HepG2 (cell line): ENCODE measurements around the gene AMOTL1. TPM values are rescaled to one million over a fixed set of nuclear protein-coding genes. Genes with fewer than 3 reads are reported as not detected.

Experiments
- ATAC-seq: fragments of 200-7000 bp; cut with Tn5 transposase; 3 replicates; pipeline ENCODE4 v1.9.1; 2020; ENCODE audit warnings: mild to moderate bottlenecking, moderate library complexity
- BruUV-seq: library from RNA; stranded (reverse); fragments of 400-500 nt; replicated peaks from 2 replicates; lab custom pipeline; 2021; lab: Mats Ljungman, UMichigan
- CTCF ChIA-PET: fragments of 300-600 bp; formaldehyde crosslinking; extraction: SDS; loops from one replicate; lab custom pipeline; 2021; ENCODE audit warnings: low total read pairs, inconsistent platforms, low intra/inter-chr PET ratio; lab: Yijun Ruan, JAX
- POLR2A ChIA-PET: fragments of 350-600 bp; sonication (Branson Sonifier 250); formaldehyde crosslinking; loops from one replicate; lab custom pipeline; 2020; ENCODE audit warnings: antibody characterized with exemption, inconsistent platforms; lab: Yijun Ruan, JAX
- DNase-seq: peaks from one replicate; pipeline ENCODE4 v3.0.0-alpha.2; 2015; ENCODE audit warnings: low spot score
- FAIRE-seq: peaks from 3 replicates; lab custom pipeline; 2011; peaks lifted over from hg19 to GRCh38; lab: Jason Lieb, UNC
- H2AFZ ChIP-seq: one replicate; pipeline ENCODE4 v1.6.1; 2011; ENCODE audit warnings: low read length, inconsistent platforms
- H3K27ac ChIP-seq: fragments of 300-600 bp; 3 replicates; pipeline ENCODE4 v1.8.0; 2011; ENCODE audit warnings: mixed run types, mild to moderate bottlenecking, mixed read lengths, low read length, inconsistent platforms; ENCODE audit not compliant: insufficient read depth; ENCODE audit errors: extremely low read length
- H3K27me3 ChIP-seq, 2 experiments: fragments of 200-600 bp in 1 of 2; 2 replicates in 1 of 2; 3 replicates in 1 of 2; pipeline versions ENCODE4 v1.6.0 to v1.8.0; 2011; ENCODE audit warnings: low read length in 2 of 2, mild to moderate bottlenecking in 2 of 2, moderate library complexity in 2 of 2, inconsistent platforms in 1 of 2; ENCODE audit not compliant: insufficient read depth in 2 of 2, control insufficient read depth in 1 of 2
- H3K36me3 ChIP-seq, 2 experiments: fragments of 200-600 bp in 1 of 2; replicated peaks in 1 of 2; 2 replicates in 1 of 2; 3 replicates in 1 of 2; pipeline versions ENCODE4 v1.5.1 to v1.8.0; 2011; ENCODE audit warnings: low read length in 2 of 2, inconsistent platforms in 1 of 2; ENCODE audit not compliant: insufficient read depth in 2 of 2, control insufficient read depth in 1 of 2
- H3K4me1 ChIP-seq: 2 replicates; pipeline ENCODE4 v1.5.1; 2012; ENCODE audit warnings: low read length, inconsistent platforms; ENCODE audit not compliant: insufficient read depth
- H3K4me2 ChIP-seq: 2 replicates; pipeline ENCODE4 v1.6.0; 2011; ENCODE audit warnings: low read depth, low read length, inconsistent platforms
- H3K4me3 ChIP-seq, 3 experiments: fragments of 200-600 bp in 1 of 3; sonication (generic), shearing (Covaris generic) in 1 of 3; replicated peaks in 1 of 3; 2 replicates each; pipeline ENCODE4 v1.5.1; 2011 to 2016; ENCODE audit warnings: low read length in 3 of 3, inconsistent platforms in 2 of 3, low read depth in 2 of 3, mild to moderate bottlenecking in 2 of 3, control low read depth in 1 of 3, mixed read lengths in 1 of 3; ENCODE audit not compliant: insufficient read depth in 1 of 3
- H3K79me2 ChIP-seq: one replicate; pipeline ENCODE4 v1.6.1; 2011; ENCODE audit warnings: low read length, inconsistent platforms; ENCODE audit not compliant: insufficient read depth
- H3K9ac ChIP-seq: 2 replicates; pipeline ENCODE4 v1.6.0; 2011; ENCODE audit warnings: mild to moderate bottlenecking, low read depth, low read length, inconsistent platforms; ENCODE audit not compliant: insufficient read depth
- H3K9me3 ChIP-seq: 2 replicates; pipeline ENCODE4 v1.5.1; 2012; ENCODE audit warnings: mild to moderate bottlenecking, low read length
- H4K20me1 ChIP-seq: 2 replicates; pipeline ENCODE4 v1.6.0; 2011; ENCODE audit warnings: inconsistent platforms, mild to moderate bottlenecking, low read length, moderate library complexity; ENCODE audit not compliant: insufficient read depth
- ISX ChIP-seq: sonication (generic); formaldehyde crosslinking; conservative IDR thresholded peaks from 2 replicates; pipeline ENCODE4 v1.5.0; 2020; ENCODE audit warnings: missing genetic modification reagents
- NFIB ChIP-seq: sonication (generic); formaldehyde crosslinking; IDR thresholded peaks from 2 replicates; pipeline ENCODE4 v1.9.0; 2021; ENCODE audit warnings: missing genetic modification reagents, mild to moderate bottlenecking, borderline replicate concordance
- ZKSCAN1 ChIP-seq: fragments of 150-350 bp; IDR thresholded peaks from 2 replicates; pipeline ENCODE4 v1.6.1; 2014; ENCODE audit warnings: low read length
- ZMYM3 ChIP-seq: sonication (generic); formaldehyde crosslinking; IDR thresholded peaks from 2 replicates; pipeline ENCODE4 v1.5.1; 2020; ENCODE audit warnings: mild to moderate bottlenecking, missing genetic modification reagents
- ZNF20 ChIP-seq: sonication (generic); formaldehyde crosslinking; IDR thresholded peaks from 2 replicates; pipeline ENCODE4 v1.4.0; 2020; ENCODE audit warnings: mild to moderate bottlenecking, moderate library complexity, missing genetic modification reagents
- ZNF207 ChIP-seq: fragments of 450-650 bp; IDR thresholded peaks from 2 replicates; pipeline ENCODE4 v1.6.1; 2016; ENCODE audit warnings: antibody characterized with exemption, borderline replicate concordance
- ZNF331 ChIP-seq: sonication (generic); formaldehyde crosslinking; IDR thresholded peaks from 2 replicates; pipeline ENCODE4 v1.4.0; 2020; ENCODE audit warnings: missing genetic modification reagents
- ZNF547 ChIP-seq: sonication (generic); formaldehyde crosslinking; IDR thresholded peaks from 2 replicates; pipeline ENCODE4 v1.5.1; 2020; ENCODE audit warnings: mild to moderate bottlenecking, missing genetic modification reagents
- ZNF562 ChIP-seq: sonication (generic); formaldehyde crosslinking; IDR thresholded peaks from 2 replicates; pipeline ENCODE4 v1.8.0; 2022; ENCODE audit warnings: missing genetic modification reagents, borderline replicate concordance
- ZNF607 ChIP-seq: sonication (generic); formaldehyde crosslinking; IDR thresholded peaks from 2 replicates; pipeline ENCODE4 v1.5.1; 2020; ENCODE audit warnings: missing genetic modification reagents, mild to moderate bottlenecking, borderline replicate concordance
- WGBS: methylation state at CpG from one replicate; pipeline ENCODE4 v1.1.6; 2017; ENCODE audit warnings: low lambda C conversion rate; 5-methylcytosine and 5-hydroxymethylcytosine counted together
- in situ Hi-C: cut with HindIII; loops from 2 replicates; pipeline ENCODE4 v1.10.0; 2017; ENCODE audit warnings: low pct_unique_long_range_greater_than_20kb; ENCODE audit not compliant: extremely low pct_ligation_motif_present
- intact Hi-C: fragments of 100-400 bp; cut with micrococcal nuclease; formaldehyde crosslinking; loops from one replicate; pipeline ENCODE4 v1.10.0; 2022; ENCODE audit not compliant: unreplicated experiment
- polyA plus RNA-seq, 8 experiments: library from polyadenylated mRNA; depleted of rRNA in 3 of 8; stranded (reverse) in 7 of 8; unstranded in 1 of 8; fragments of >200 nt; fragmentation: Illumina TruSeq in 4 of 8; extraction: Trizol in 4 of 8; gene quantifications; 2 replicates each; pipeline versions ENCODE4 v1.2.1 to v1.2.3, GENCODE V29; 2011 to 2016; ENCODE audit warnings: low read depth in 4 of 8, missing spikeins in 1 of 8, mixed read lengths in 1 of 8; ENCODE audit not compliant: insufficient read depth in 1 of 8
- total RNA-seq, 5 experiments: library from RNA; depleted of rRNA; stranded (reverse); fragments of >200 nt; fragmentation: Illumina TruSeq; extraction: Trizol; gene quantifications; 2 replicates each; pipeline ENCODE4 v1.2.3, GENCODE V29; 2016; ENCODE audit warnings: low read depth in 1 of 5
- TF ChIP-seq, protein P1 (sequence below): sonication (generic); formaldehyde crosslinking; IDR thresholded peaks from 2 replicates; pipeline ENCODE4 v1.4.0; 2020; ENCODE audit warnings: missing genetic modification reagents, borderline replicate concordance
- TF ChIP-seq, protein P2 (sequence below): sonication (generic); formaldehyde crosslinking; IDR thresholded peaks from 2 replicates; pipeline ENCODE4 v1.4.0; 2020; ENCODE audit warnings: missing genetic modification reagents
- TF ChIP-seq, protein P3 (sequence below): sonication (generic); formaldehyde crosslinking; IDR thresholded peaks from 2 replicates; pipeline ENCODE4 v1.5.1; 2020; ENCODE audit warnings: missing genetic modification reagents, mild to moderate bottlenecking, borderline replicate concordance
- TF ChIP-seq, protein P4 (sequence below): sonication (generic); formaldehyde crosslinking; IDR thresholded peaks from 2 replicates; pipeline ENCODE4 v1.5.1; 2020; ENCODE audit warnings: missing genetic modification reagents, mild to moderate bottlenecking, borderline replicate concordance

Gene AMOTL1
- total and polyA plus RNA-seq, 2 of the 13 experiments (the other 11 are each of a cell fraction or from before 2014, with no cell fraction given): 0.01 to 0.20 TPM

DNA sequence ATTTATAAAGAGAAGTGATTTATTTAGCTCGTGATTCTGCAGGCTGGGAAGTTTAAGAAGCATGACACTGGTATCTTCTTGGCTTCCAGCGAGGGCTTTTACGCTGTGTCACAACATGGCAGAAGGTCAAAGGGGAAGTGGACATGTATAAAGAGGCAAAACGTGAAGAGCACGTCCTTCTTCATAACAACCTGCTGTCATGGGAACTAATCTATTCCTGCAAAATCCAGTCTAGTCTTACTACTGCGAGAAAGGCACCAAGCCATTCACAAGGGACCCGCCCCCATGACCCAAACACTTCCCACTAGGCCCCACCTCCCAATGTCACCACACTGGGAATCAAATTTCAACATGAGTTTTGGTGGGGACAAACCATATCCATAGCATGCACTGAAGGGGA lies 58.3 kb downstream of the AMOTL1 start:
- H3K9ac ChIP-seq: no peak overlapping the region
- intact Hi-C loops (no loop called here), in situ Hi-C loops (no loop called here)
- H3K36me3 ChIP-seq: no peaks in the 10 kb centered on the region
- CTCF ChIA-PET: no interaction called here
- H3K27me3 ChIP-seq: no peaks in the 10 kb centered on the region
- no peak for FAIRE-seq
- 18% methylated on average over 7 of the region's 7 CpGs for WGBS
- no peaks in the 10 kb centered on the region for H3K9me3 ChIP-seq
- H3K4me3 ChIP-seq: no peak overlapping the region
- no peak for ATAC-seq
- no peaks in the 10 kb centered on the region for H3K79me2 ChIP-seq
- no peaks in the 10 kb centered on the region for H3K4me1 ChIP-seq
- no peak for DNase-seq
- no peak overlapping the region for H3K4me2 ChIP-seq
- no peak for TF ChIP-seq ISX (CRISPR knock-in tag)
- no peak for TF ChIP-seq ZMYM3 (CRISPR knock-in tag)
- TF ChIP-seq, protein P1, sequence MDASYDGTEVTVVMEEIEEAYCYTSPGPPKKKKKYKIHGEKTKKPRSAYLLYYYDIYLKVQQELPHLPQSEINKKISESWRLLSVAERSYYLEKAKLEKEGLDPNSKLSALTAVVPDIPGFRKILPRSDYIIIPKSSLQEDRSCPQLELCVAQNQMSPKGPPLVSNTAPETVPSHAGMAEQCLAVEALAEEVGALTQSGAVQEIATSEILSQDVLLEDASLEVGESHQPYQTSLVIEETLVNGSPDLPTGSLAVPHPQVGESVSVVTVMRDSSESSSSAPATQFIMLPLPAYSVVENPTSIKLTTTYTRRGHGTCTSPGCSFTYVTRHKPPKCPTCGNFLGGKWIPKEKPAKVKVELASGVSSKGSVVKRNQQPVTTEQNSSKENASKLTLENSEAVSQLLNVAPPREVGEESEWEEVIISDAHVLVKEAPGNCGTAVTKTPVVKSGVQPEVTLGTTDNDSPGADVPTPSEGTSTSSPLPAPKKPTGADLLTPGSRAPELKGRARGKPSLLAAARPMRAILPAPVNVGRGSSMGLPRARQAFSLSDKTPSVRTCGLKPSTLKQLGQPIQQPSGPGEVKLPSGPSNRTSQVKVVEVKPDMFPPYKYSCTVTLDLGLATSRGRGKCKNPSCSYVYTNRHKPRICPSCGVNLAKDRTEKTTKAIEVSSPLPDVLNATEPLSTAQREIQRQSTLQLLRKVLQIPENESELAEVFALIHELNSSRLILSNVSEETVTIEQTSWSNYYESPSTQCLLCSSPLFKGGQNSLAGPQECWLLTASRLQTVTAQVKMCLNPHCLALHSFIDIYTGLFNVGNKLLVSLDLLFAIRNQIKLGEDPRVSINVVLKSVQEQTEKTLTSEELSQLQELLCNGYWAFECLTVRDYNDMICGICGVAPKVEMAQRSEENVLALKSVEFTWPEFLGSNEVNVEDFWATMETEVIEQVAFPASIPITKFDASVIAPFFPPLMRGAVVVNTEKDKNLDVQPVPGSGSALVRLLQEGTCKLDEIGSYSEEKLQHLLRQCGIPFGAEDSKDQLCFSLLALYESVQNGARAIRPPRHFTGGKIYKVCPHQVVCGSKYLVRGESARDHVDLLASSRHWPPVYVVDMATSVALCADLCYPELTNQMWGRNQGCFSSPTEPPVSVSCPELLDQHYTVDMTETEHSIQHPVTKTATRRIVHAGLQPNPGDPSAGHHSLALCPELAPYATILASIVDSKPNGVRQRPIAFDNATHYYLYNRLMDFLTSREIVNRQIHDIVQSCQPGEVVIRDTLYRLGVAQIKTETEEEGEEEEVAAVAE (CRISPR knock-in tag): no peak
- TF ChIP-seq, protein P2, sequence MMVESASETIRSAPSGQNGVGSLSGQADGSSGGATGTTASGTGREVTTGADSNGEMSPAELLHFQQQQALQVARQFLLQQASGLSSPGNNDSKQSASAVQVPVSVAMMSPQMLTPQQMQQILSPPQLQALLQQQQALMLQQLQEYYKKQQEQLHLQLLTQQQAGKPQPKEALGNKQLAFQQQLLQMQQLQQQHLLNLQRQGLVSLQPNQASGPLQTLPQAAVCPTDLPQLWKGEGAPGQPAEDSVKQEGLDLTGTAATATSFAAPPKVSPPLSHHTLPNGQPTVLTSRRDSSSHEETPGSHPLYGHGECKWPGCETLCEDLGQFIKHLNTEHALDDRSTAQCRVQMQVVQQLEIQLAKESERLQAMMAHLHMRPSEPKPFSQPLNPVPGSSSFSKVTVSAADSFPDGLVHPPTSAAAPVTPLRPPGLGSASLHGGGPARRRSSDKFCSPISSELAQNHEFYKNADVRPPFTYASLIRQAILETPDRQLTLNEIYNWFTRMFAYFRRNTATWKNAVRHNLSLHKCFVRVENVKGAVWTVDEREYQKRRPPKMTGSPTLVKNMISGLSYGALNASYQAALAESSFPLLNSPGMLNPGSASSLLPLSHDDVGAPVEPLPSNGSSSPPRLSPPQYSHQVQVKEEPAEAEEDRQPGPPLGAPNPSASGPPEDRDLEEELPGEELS (CRISPR knock-in tag): no peak
- TF ChIP-seq ZNF207: no peak
- no peak for TF ChIP-seq ZNF547 (CRISPR knock-in tag)
- TF ChIP-seq, protein P3, sequence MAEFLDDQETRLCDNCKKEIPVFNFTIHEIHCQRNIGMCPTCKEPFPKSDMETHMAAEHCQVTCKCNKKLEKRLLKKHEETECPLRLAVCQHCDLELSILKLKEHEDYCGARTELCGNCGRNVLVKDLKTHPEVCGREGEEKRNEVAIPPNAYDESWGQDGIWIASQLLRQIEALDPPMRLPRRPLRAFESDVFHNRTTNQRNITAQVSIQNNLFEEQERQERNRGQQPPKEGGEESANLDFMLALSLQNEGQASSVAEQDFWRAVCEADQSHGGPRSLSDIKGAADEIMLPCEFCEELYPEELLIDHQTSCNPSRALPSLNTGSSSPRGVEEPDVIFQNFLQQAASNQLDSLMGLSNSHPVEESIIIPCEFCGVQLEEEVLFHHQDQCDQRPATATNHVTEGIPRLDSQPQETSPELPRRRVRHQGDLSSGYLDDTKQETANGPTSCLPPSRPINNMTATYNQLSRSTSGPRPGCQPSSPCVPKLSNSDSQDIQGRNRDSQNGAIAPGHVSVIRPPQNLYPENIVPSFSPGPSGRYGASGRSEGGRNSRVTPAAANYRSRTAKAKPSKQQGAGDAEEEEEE (CRISPR knock-in tag): no peak
- no peak for TF ChIP-seq ZKSCAN1
- no peak for TF ChIP-seq ZNF607 (CRISPR knock-in tag)
- no peak for TF ChIP-seq NFIB (CRISPR knock-in tag)
- no peak for TF ChIP-seq ZNF562 (CRISPR knock-in tag)
- no peak for TF ChIP-seq ZNF20 (CRISPR knock-in tag)
- no peak for TF ChIP-seq ZNF331 (CRISPR knock-in tag)
- TF ChIP-seq, protein P4, sequence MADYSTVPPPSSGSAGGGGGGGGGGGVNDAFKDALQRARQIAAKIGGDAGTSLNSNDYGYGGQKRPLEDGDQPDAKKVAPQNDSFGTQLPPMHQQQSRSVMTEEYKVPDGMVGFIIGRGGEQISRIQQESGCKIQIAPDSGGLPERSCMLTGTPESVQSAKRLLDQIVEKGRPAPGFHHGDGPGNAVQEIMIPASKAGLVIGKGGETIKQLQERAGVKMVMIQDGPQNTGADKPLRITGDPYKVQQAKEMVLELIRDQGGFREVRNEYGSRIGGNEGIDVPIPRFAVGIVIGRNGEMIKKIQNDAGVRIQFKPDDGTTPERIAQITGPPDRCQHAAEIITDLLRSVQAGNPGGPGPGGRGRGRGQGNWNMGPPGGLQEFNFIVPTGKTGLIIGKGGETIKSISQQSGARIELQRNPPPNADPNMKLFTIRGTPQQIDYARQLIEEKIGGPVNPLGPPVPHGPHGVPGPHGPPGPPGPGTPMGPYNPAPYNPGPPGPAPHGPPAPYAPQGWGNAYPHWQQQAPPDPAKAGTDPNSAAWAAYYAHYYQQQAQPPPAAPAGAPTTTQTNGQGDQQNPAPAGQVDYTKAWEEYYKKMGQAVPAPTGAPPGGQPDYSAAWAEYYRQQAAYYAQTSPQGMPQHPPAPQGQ (CRISPR knock-in tag): no peak
- POLR2A ChIA-PET: no interaction called here
- H2AFZ ChIP-seq: no peak overlapping the region
- no peaks in the 10 kb centered on the region for H4K20me1 ChIP-seq
- no peak overlapping the region for H3K27ac ChIP-seq
- BruUV-seq: no TSS peak
